Type B pancreatic cell (in vitro differentiated cells): ENCODE results near the gene HBS1L. TPM values are rescaled to one million over a fixed set of nuclear protein-coding genes. Genes with fewer than 3 reads are reported as not detected.

ENCODE experiments used
- DNase-seq: peaks from one replicate; pipeline ENCODE4 v3.0.0; 2021; ENCODE audit warnings: mixed read lengths; ENCODE audit not compliant: unreplicated experiment; ENCODE audit errors: extremely low spot score
- H3K27ac Mint-ChIP-seq: 2 replicates; pipeline ENCODE4 v1.8.0; 2021; ENCODE audit warnings: mild to moderate bottlenecking, mixed read lengths
- H3K27me3 Mint-ChIP-seq: 2 replicates; pipeline ENCODE4 v1.8.0; 2021; ENCODE audit warnings: mixed read lengths
- H3K36me3 Mint-ChIP-seq: 2 replicates; pipeline ENCODE4 v1.8.0; 2021; ENCODE audit warnings: mixed read lengths
- H3K4me1 Mint-ChIP-seq: one replicate; pipeline ENCODE4 v1.8.0; 2021; ENCODE audit warnings: mixed read lengths; ENCODE audit not compliant: unreplicated experiment
- H3K4me3 Mint-ChIP-seq: 2 replicates; pipeline ENCODE4 v1.8.0; 2021; ENCODE audit warnings: mild to moderate bottlenecking, mixed read lengths
- H3K9me3 Mint-ChIP-seq: 2 replicates; pipeline ENCODE4 v1.8.0; 2021; ENCODE audit warnings: mixed read lengths
- CTCF ChIP-seq: fragments of 200-600 bp; sonication (generic); conservative IDR thresholded peaks from 2 replicates; pipeline ENCODE4 v1.5.0; 2021; ENCODE audit warnings: antibody characterized with exemption, mild to moderate bottlenecking
- total RNA-seq: library from RNA; stranded (reverse); gene quantifications from 2 replicates; pipeline ENCODE4 v1.2.1, GENCODE V29; 2021; ENCODE audit warnings: low replicate concordance

Gene HBS1L
- total RNA-seq, 1 donor from 2014 or later, result 71.0 TPM

DNA sequence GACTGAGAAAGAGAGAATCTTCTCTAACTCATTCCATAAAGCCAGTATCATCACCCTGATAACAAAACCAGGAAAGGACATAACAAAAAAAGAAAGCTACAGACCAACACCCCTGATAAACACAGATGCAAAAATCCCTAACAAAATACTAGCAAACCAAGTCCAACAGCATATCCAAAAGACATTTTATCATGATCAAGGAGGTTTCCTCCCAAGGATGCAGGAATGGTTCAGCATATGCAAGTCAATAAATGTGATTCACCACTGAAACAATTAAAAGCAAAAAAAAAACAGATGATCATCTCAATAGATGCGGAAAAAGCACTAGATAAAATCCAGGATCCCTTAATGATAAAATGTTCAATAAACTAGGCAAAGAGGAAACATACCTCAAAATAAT, 80.3 kb downstream of the HBS1L start:
- DNase-seq, result no peak
- Mint-ChIP-seq H3K27me3 (no peaks in the 10 kb centered on the region), H3K36me3 (peaks cover 49% of the 10 kb centered on the region), H3K27ac (no peak overlapping the region), H3K4me3 (no peak overlapping the region), H3K9me3 (peaks cover 5% of the 10 kb centered on the region), H3K4me1 (no peaks in the 10 kb centered on the region)
- no peak for TF ChIP-seq CTCF

DNA sequence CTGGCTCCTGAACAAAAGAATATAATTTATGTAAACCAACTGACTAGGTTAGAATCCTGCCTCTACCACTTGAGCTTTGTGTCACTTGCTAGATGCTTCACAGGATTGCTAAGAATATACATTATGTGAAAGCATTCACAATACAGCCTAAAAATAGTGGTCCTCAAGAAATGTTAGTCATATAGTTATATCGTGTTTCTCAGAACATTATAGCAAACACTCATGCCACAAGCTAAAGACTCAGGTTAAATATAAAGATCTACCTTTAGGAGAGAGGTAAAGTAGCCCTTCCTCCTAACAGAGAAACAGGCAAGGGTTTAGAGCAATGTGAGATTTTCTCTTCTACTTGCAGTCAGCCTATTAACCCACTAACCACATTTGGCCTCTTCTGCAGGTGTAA, 86.9 kb downstream of the HBS1L start:
- Mint-ChIP-seq H3K36me3 (peaks cover 24% of the 10 kb centered on the region), H3K27ac (no peak overlapping the region), H3K27me3 (no peaks in the 10 kb centered on the region), H3K4me3 (no peak overlapping the region), H3K4me1 (no peaks in the 10 kb centered on the region), H3K9me3 (no peaks in the 10 kb centered on the region)
- no peak for TF ChIP-seq CTCF
- no peak for DNase-seq

GRCh38 chr6:134964451-134965203, 90.0 kb downstream of the HBS1L start:
- DNase-seq, result no peak
- no peaks in the 10 kb centered on the region for H3K27me3 Mint-ChIP-seq
- TF ChIP-seq CTCF, result no peak
- H3K27ac Mint-ChIP-seq, result no peak overlapping the region
- no peaks in the 10 kb centered on the region for H3K9me3 Mint-ChIP-seq
- H3K36me3 Mint-ChIP-seq, result peaks cover 35% of the 10 kb centered on the region
- H3K4me3 Mint-ChIP-seq, result no peak overlapping the region
- no peaks in the 10 kb centered on the region for H3K4me1 Mint-ChIP-seq

GRCh38 chr6:134962421-134962820, 92.2 kb downstream of the HBS1L start:
- peaks cover 42% of the 10 kb centered on the region for H3K36me3 Mint-ChIP-seq
- no peak for DNase-seq
- no peaks in the 10 kb centered on the region for H3K27me3 Mint-ChIP-seq
- H3K4me1 Mint-ChIP-seq, result no peaks in the 10 kb centered on the region
- no peak overlapping the region for H3K4me3 Mint-ChIP-seq
- H3K9me3 Mint-ChIP-seq, result no peaks in the 10 kb centered on the region
- no peak for TF ChIP-seq CTCF
- H3K27ac Mint-ChIP-seq, result no peak overlapping the region

DNA sequence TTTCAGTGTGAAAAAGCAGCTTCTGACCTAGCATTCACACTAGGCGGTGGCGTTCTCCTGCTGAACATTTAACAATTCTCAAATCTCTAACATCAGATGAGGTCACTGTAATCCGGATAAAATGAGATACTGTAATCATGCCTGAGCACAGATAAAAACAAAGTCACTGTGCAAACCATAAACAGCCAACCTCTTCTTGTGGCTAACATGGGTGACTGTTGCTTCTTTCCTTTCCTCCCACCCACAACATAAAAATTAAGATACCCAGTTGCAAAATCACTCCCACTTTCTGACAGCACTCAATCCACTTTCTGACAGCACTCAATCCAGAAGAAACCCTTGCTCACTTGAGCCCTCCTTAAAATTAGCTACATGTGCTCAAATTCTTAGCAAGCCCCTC, 93.3 kb downstream of the HBS1L start:
- peaks cover 42% of the 10 kb centered on the region for H3K36me3 Mint-ChIP-seq
- H3K27ac Mint-ChIP-seq, result no peak overlapping the region
- no peak overlapping the region for H3K4me3 Mint-ChIP-seq

More for the DNA sequence above, 93.3 kb downstream of the HBS1L start:
- Mint-ChIP-seq H3K4me1 (no peaks in the 10 kb centered on the region), H3K9me3 (no peaks in the 10 kb centered on the region), H3K27me3 (no peaks in the 10 kb centered on the region)
- no peak for DNase-seq
- no peak for TF ChIP-seq CTCF
